Activated T-cell treated with anti-CD3 and anti-CD28 coated beads for 4 hours (primary cell): ENCODE measurements around the gene ASPSCR1.

Experiments used
- DNase-seq: peaks from one replicate; pipeline ENCODE4 v3.0.0-alpha.2; 2020

Gene ASPSCR1

DNA sequence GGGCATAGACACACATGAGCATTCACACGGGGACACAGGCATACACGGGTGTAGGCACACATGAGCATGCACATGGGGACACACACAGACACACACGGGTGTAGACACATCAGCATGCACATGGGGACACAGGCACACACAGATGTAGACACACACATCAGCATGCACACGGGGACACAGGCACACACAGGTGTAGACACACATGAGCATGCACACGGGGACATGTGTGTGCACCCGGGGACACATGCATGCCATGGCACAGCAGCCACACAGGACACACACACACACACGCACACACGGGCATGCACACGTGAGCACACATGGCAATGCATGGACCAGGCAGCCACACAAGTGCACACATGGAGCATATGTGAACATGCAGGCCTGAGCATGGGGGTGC lies 65.2 kb downstream of the ASPSCR1 start:
- no peak for DNase-seq

DNA sequence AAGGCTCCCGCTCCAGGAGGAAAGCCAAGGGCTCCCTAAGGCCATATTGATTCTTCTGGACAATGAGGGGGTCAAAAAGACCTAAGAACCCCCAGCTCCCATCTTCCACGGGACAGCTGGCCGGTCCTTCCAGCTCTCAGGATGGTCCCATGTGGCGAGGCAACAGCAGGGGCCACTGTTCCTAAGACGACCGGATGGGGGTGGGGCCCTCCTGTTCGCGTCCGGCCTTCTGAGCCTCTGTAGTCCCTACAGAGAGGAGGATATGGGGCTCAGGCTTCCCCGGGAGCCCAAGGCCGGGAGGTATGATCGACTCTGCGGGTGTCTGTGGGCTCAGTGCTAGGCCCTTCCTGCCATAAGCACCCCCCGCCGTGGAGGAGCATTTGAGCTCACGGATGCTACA lies 66.1 kb downstream of the ASPSCR1 start:
- DNase-seq = no peak

DNA sequence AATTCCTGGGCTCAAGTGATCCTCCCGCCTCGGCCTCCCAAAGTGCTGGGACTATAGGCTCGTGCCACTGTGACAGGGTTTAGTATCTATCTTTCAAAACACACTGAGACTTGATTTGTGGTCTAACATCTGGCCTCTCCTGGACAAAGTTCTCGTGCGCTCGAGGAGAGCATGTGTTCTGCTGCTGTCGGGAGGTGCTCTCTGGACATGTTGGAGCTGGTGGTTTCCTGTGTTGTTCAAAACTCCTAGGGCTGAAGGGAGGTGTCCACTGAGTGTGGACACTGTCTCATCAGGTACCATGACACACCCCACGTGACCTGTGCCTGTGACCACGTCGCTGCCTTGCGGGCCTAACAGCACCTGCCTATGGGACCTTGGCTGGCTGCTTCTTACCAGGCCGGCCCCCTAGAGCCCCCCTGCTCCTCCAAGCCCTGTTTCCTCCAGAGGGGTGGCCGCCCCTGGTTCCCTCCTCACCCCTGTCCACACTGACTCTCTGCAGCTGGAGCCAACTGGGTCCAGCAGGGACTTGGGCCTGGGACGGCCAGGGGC lies 68.6 kb downstream of the ASPSCR1 start:
- DNase-seq = no peak

DNA sequence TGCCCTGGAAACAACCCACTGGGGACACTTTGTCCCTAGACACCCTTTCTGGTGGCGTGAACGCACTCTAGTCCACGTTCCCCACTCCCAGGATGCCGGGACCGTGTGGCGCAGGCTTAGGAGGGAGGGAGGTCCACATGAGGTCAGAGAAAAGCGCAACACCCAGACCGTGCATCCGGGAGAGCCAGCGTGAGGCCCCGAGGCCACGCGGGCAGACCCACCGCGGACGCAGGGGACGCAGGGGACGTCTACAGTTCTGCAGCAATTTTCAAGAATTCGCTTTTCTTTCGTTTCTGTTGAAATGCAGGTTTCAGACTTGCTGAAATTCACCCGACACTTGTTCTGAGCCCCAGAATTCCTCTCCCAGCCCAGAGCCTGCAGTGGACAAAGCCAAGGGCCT lies 69.5 kb downstream of the ASPSCR1 start:
- no peak for DNase-seq

DNA sequence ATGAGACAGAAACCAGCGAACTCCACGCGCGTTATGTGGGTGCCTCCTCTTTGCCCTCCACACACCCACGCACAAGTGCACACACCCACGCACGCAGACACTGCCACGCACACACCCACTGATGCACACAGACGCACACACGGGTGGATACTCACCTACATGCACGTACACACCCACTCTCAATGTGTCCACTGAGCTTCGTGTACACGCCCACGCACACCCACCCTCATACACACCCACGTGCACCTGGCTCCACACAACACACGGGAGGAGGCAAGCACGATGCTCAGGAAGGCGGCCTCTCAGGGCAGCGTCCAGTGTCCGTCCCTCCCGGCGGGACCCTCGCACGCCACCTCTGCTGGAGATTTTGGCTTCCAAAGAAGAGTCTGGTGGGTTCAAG lies 70.0 kb downstream of the ASPSCR1 start:
- DNase-seq = no peak

DNA sequence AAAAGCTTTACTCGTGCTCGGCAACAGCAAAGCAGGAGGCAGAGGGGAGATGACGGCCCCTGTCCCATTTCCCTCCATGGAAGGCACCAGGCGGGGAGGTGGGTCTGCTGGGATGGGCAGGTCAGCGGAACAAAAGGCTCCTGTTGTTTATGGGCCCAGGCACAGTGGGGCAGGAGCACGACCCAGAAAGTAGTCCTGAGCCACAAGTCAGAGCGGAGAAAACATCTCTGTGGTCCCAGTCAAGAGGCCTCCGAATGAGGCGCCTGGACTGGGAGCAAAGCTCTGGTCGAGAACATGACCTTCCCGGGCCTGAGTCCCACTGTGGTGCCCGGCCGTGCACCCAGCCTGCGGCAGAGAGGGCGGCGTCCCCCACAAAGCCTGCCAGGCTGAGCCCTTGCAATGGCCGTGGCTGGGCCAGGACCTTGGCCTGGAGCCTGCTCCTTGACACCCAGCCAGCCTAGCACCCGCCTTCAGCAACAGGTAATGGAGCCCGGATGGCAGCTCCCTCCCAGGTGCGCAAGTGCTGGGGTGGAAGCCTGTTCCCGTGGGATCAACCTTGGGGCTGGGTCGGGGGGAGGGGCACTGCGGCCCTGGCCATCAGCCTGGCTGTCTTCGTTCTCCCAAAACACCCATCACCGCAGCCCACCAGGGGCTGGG lies 70.6 kb downstream of the ASPSCR1 start:
- DNase-seq = no peak

DNA sequence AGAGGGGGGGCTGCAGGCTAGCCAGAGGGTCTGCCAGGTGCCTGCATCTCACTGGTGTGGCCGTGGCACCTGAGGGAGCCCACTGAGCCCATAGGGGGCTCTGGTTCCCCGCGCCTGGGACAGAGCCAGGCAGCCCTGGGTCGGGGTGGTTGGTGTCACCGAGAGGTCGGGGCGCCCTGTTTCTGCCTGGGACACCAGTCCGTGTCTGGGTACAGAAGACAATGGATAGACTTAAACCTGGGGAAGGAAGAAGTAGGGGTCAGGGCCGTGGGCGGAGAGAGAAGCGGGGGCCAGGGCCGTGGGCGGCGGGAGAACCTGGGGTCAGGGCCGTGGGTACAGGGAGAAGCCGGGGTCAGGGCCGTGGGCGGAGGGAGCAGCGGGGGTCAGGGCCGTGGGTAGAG lies 71.1 kb downstream of the ASPSCR1 start:
- DNase-seq = no peak

DNA sequence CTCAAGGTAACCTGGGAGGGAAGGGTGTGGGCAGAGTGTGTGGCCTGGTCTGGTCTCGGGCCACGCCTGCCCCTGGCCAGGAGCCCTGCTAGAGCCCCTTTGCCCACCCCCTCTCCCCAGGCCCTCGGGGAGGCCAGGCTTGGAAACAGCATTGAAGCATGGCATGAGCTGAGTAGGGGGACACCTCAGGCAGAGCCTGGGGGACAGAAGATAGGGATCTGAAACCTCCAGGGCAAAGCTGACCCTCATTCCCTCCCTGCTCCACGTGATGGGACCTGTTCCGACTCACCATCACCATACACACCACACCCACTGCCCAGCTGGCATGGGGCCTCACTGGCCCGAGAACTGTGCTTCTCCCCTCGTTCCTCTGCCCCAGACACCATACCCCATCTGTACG lies 71.7 kb downstream of the ASPSCR1 start:
- no peak for DNase-seq

DNA sequence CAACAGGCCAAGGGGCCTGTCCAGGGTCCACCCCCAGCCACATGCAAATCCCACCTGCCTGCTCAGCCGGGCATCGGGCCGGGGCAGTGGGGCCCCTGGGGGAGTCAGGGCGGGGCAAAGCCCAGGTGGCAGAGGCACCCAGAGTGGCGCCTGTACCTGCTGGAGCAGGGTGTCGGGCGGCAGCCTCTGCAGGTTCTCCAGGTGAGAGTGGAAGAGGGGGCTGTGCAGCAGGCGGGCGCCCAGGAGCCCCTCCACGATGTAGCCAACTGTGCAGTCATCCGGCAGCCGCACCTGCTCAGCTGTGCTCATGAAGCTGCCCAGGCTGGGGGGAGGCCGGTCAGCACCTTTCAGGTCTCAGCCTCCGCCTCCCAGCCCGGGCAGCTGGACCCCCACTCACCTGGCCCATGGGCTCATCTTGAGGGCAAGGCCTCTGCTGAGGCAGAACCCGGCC lies 72.1 kb downstream of the ASPSCR1 start:
- no peak for DNase-seq

DNA sequence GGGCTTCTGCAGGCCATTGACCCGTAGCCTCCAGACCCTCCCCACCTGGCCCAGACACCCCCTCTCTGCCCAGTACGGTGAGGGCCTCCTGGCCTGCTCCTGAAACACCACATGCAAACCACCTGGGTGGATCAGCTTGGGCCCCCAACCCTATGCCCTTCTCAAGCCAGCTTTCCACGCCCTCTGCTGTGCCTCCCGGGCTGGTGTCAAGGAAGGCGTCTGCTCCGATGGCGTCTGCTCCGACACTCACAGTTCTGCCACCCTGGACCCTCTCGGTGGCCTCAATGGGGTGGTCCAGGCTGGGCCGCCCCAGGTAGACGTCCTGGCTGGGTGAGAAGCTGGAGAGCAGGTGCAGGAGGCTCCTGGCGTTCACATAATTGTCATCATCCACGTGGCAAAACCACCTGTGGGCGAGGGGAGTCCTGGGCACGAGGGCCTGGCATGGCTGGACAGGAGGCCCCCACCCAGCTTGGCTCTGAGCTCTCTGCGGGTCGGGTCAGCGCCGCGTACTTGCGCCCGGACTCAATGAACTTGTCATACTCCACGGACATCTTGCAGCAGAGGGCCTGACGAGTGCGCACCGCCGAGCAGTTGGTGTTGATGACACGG lies 72.8 kb downstream of the ASPSCR1 start:
- no peak for DNase-seq

DNA sequence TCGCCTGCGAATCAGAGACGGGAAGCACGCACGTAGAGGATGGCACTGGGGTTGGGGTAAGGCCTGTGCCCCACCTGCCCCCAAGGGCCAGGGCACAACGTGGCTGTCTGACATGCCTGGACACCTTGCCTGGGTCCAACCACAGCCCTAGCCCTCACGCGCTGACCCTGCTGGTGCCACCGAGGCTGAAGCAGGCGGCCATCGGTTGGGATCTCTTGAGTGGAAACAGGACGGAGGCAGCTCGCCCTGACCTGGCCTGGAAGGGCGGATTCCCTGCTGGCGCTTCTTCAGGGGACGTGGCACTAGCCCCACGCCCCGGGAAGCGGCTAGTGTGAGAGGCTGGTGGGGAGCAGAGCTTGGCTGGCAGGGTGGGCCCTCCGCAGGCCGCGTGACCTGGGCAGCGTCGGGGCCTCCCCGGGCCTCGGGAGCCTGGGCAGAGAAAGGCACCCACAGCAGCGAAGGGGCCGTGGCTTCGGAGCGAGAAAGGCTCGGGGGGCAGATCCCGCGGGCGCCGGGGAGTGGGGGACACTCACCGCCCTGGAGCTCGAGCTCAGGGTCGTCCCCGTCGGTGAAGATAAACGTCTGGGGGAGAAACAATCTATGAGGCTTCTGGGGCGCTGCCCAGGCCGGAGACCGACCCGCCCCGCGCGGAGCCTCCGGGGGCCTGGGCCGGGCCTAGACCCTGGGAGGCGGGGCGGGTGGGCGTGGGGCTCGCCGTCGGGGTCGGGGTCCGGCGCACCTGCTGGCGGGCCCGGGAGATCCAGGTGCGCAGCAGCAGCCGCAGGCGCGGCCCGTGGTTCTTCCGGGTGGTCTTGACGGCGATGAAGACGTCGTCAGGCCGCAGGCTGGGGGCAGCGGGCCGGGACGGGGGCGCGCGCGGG lies 73.6 kb downstream of the ASPSCR1 start:
- no peak for DNase-seq

DNA sequence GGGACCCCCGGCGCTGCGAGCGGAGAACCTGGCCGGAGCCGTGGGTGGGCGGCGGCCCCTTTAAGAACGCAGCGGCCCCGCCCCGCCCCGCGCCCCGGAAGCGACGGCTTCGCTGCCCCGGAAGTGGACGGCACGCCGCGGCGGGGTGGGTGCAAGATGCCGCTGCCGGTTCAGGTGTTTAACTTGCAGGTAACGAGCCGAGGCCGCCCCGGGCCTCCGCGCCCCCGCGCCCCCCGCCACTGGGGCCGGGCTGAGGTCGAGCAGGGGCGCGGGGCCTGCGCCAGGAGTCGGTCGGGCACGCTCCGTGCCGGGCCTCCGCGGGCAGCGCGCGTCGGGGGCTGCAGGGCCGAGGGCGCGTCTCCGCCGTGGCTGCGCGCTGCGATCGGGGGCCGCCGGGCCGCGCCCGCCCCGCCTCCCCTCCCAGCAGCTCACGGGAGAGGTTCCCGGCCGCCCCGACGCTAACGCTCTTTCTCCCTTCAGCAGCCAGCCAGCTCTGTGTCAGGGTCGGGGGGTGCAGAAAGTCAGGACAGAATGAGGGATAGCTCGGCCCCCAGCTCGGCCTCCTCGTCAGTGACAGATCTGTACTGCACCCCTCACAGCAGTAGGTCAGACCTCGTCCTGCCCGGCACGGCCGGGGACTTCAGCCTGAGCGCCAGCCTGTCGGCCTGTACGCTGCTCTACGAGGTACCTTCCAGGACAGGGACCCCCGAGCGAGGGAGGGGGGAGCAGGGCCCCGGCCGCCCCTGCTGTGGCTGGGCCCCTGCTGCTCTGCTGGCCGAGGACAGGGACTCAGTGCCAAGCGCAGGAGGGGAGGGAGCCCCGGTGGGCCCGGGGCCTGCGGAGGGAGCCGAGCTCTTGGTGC lies 74.6 kb downstream of the ASPSCR1 start, which contains the start of the genes GPS1 and RFNG:
TSS of gene GPS1 (plus strand) at position 123 of the 862 bp plus-strand sequence. CDS start at position 157, 34 bp downstream.
TSS of gene RFNG (minus strand) at position 36 of the 862 bp plus-strand sequence. CDS start 45 bp downstream, outside the sequence.
- DNase-seq = peak; percentile 76

DNA sequence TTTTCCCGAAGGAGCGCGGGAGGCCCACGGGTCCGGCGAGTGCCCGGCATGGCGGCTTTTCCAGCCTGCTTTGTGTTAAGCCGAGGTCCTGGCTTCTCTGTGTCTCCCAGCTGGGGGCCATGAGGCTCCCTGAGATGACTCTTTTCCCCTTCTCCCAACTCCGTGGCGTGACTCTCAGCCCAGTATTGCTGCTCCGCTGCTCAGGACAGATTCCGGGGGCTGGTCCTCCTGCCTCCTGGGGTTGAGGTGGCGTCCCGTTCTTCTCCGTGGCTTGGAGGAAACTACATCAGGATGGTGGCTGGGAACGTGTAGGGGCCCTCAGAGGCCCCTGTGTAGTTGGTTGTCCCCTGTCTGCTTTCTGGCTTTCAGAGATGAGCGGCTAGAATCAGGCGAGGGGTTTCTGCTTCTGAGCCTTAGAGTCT lies 75.2 kb downstream of the ASPSCR1 start:
- DNase-seq = no peak

DNA sequence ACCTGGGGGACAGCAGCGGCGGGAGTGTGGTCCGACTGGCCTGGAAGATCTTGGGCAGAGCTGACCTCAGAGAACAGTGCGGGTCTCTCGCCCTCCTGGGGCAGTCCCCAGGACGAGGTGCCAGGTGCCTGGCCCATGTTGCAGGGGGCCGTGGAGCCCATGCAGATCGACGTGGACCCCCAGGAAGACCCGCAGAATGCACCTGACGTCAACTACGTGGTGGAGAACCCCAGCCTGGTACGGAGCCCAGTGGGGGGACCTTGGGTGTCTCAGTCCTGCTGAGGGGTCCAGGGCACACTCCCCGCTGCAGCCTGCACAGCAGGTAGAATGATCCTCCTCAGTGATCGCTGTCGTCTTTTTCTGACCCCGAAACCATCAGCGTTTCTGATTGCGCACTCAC lies 75.7 kb downstream of the ASPSCR1 start:
- no peak for DNase-seq

DNA sequence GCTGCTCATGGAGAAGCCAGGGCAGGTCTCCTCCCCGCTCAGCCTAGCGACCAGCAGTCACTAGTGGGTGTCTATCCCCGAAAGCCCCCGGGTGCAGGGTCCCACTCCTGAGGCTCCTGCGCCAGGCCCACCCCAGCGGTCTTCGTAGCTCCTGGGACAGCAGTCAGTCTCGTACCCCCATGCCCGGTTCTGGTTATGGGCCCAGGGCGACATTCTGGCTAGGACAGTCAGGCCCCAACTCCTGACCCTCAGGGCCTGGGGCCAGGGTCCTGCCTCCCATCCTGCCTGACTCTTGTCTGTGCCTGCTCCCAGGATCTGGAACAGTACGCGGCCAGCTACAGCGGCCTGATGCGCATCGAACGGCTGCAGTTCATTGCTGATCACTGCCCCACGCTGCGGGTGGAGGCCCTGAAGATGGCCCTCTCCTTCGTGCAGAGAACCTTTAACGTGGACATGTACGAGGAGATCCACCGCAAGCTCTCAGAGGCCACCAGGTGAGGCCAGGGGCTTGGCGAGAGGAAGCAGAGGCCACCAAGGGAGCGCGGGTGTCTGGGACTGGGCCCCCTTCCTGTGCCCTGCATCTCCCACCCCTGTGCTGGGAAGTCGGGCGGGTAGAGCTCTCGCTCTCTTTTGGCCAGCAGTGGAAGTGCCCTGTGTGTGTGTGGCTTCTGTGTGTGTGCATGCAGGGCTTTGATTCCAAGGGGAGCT lies 76.3 kb downstream of the ASPSCR1 start:
- DNase-seq = no peak

DNA sequence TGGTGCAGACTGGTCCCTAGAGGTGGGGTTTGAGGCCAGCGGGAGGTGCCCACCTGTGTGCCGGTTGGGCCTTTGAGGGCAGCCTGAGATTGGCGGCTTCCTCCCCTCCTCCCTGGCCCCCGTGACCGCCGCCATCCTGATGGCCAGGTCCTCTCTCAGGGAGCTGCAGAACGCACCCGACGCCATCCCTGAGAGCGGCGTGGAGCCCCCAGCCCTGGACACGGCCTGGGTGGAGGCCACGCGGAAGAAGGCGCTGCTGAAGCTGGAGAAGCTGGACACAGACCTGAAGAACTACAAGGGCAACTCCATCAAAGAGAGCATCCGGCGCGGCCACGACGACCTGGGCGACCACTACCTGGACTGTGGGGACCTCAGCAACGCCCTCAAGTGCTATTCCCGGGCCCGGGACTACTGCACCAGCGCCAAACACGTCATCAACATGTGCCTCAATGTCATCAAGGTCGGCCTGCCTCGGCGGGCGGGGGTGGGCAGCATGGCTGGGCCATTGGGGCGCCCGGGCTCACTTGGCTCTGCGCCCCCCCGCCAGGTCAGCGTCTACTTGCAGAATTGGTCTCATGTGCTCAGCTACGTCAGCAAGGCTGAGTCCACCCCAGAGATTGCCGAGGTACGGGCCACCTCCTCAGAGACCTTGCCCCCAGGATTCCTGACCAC lies 77.1 kb downstream of the ASPSCR1 start:
- no peak for DNase-seq

DNA sequence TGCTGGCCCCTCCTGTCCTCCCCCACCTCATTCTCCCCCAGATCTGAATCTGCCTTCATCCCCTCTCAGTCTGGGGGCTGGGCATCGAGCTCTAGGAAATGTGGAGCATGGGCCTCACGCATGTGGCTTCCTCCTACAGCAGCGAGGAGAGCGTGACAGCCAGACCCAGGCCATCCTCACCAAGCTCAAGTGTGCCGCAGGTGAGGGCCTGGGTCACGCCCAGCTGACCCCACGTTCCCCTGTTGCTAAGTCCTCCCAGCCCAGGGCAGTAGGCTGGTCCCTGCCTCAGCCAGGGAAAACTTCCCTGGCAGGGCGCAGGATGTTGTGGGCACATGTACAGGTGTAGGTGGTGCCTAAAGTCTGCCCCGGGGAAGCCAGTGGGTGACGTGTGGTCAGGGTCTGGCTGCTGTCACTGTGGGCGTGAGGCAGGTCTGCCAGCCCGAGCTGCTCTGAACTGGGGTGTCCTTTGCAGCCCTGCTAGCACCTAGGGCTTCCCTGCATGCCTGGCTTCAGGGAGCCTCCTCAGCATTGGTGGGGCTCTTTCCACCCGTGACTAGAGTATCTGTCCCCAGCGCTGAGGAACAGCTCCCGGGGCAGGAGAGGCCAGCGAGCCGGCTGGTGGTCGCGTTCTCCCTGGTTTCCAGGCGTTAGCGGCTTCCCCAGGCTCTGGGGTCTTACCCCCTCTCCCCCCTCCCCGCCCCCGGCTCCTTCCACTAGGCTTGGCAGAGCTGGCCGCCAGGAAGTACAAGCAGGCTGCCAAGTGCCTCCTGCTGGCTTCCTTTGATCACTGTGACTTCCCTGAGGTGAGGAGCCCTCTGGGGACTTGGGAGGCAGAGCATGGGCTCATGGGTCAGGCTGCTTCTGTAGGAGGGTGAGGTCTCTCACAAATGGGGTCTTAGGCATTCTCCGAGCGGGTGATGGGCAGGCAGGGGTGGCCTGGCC lies 77.9 kb downstream of the ASPSCR1 start:
- no peak for DNase-seq

DNA sequence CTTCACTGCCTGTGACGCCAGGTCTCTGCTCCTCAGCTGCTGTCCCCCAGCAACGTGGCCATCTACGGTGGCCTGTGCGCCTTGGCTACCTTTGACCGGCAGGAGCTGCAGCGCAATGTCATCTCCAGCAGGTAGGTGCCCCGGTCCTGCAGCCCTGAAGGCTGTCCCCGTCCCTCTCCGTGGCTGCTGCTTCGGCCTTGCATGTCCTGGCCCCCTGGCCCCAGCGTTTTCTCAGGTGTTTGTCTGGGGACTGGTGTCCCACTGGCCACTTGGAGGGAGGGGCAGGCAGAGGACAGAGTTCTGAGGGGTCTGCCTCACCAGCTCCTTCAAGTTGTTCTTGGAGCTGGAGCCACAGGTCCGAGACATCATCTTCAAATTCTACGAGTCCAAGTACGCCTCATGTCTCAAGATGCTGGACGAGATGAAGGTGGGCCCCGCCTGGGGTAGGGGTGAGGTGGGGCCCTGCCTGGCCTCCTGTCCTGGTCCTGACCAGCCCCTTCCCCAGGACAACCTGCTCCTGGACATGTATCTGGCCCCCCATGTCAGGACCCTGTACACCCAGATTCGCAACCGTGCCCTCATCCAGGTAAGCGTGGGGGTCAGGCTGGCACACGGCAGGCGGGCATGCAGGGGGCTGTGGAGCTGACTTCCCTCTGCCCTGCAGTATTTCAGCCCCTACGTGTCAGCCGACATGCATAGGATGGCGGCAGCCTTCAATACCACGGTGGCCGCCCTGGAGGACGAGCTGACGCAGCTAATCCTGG lies 78.7 kb downstream of the ASPSCR1 start:
- no peak for DNase-seq
